ENCODE results near the gene PCK2. TPM values are rescaled to one million over a fixed set of nuclear protein-coding genes. Genes with fewer than 3 reads are reported as not detected.
A peak's percentile ranks its signal among the peaks of the same experiment; 100 is the strongest.
"Not testable (repeated sequence)": the region's sequence is repeated elsewhere in the genome, so short reads cannot be mapped to it uniquely, and the experiment has no call there.

Gene PCK2
- polyA plus RNA-seq, 4 donors, result 197 to 870 (median 304) TPM

DNA sequence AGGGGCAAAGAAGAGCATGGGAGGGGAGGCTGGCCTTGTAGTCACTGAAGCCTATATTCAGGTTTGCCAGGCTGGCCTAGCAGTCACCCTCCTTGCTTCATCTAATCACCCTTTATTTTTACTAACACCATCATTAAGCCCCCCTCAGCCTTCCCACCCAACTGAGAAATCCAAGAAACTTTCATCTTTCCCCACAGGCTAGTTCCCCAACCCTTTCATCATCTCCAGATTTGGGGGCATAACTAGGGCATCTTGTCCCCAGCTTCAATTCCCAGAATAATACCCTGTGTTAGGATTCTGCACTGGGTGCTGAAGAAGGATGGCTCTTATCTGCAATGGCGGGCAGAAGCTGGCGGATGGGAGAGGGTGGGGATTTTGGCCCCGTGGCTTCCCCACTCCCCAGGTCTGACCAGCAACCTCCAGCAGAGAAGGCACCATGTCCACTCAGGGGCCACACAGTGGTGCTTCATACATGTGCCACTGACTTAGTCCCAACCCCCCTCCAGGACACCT, 6.9 kb downstream of the PCK2 start:
- peaks cover 0 to 3% of the 10 kb centered on the region in 2 donors for H3K9me3 ChIP-seq (ENCODE audit: control insufficient read depth in 2 of 2, insufficient read depth in 1 of 2, low read depth in 1 of 2, low read length in 1 of 2)
- peaks cover 0 to 21% (median 2%) of the 10 kb centered on the region in 3 donors for H3K4me1 ChIP-seq (ENCODE audit: control insufficient read depth in 3 of 3, insufficient read depth in 2 of 3, low read depth in 1 of 3, low read length in 2 of 3)
- no peaks in the 10 kb centered on the region for H3K27me3 ChIP-seq (ENCODE audit: control insufficient read depth in 3 of 3, insufficient read depth in 3 of 3, low read length in 3 of 3)
- FAIRE-seq, result no peak
- no peak overlapping the region for H3K27ac ChIP-seq (ENCODE audit: low read depth in 1 of 3, low read length in 2 of 3)
- H3K36me3 ChIP-seq (ENCODE audit: control insufficient read depth in 3 of 3, insufficient read depth in 2 of 3, low read depth in 1 of 3, low read length in 3 of 3), result peaks cover 9 to 87% (median 27%) of the 10 kb centered on the region in 3 donors
- DNase-seq, result no peak
- H3K4me3 ChIP-seq (ENCODE audit: low read depth in 1 of 3, low read length in 3 of 3), result no peak overlapping the region
- WGBS, 3 donors, result 83 to 94% (median 88%) methylated on average over 3 of the region's 3 CpGs

DNA sequence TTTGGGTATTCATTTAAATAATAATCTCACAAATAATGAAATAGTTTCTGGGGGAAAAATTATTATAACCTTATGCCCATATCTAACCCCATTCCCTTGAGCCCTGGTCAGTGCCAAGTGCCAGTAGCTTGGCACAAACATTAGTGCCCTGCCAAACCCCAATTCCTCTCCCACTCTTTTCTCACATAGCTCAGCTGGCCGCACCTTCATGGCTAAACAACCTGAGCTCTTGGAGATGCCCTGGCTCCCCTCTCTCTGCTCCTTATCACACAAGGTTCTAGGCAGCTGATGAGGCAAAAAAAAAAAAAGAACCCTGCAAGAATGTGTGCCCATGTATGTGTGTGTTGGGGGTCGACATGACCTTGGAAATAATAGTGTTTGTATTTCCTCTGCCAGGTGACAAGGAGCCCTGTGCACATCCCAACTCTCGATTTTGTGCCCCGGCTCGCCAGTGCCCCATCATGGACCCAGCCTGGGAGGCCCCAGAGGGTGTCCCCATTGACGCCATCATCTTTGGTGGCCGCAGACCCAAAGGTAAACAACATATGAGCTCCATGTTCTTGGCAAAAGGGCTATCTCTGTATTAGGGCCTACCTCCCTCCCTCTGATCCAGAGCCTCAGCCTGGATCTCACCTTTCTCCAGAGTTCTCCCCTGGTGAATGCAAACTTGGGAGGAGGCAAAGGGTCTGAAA, 8.4 kb downstream of the PCK2 start:
- H3K4me3 ChIP-seq (ENCODE audit: low read depth in 1 of 3, low read length in 3 of 3), result no peak overlapping the region
- DNase-seq (no peak), FAIRE-seq (no peak)
- no peak overlapping the region for H3K27ac ChIP-seq (ENCODE audit: low read depth in 1 of 3, low read length in 2 of 3)
- peaks cover 0 to 3% of the 10 kb centered on the region in 2 donors for H3K9me3 ChIP-seq (ENCODE audit: control insufficient read depth in 2 of 2, insufficient read depth in 1 of 2, low read depth in 1 of 2, low read length in 1 of 2)
- no peaks in the 10 kb centered on the region for H3K27me3 ChIP-seq (ENCODE audit: control insufficient read depth in 3 of 3, insufficient read depth in 3 of 3, low read length in 3 of 3)
- peaks cover 9 to 72% (median 23%) of the 10 kb centered on the region in 3 donors for H3K36me3 ChIP-seq (ENCODE audit: control insufficient read depth in 3 of 3, insufficient read depth in 2 of 3, low read depth in 1 of 3, low read length in 3 of 3)
- 92 to 97% (median 93%) methylated on average over 7 of the region's 7 CpGs for WGBS, 3 donors
- H3K4me1 ChIP-seq (ENCODE audit: control insufficient read depth in 3 of 3, insufficient read depth in 2 of 3, low read depth in 1 of 3, low read length in 2 of 3), result peaks cover 0 to 14% (median 2%) of the 10 kb centered on the region in 3 donors

DNA sequence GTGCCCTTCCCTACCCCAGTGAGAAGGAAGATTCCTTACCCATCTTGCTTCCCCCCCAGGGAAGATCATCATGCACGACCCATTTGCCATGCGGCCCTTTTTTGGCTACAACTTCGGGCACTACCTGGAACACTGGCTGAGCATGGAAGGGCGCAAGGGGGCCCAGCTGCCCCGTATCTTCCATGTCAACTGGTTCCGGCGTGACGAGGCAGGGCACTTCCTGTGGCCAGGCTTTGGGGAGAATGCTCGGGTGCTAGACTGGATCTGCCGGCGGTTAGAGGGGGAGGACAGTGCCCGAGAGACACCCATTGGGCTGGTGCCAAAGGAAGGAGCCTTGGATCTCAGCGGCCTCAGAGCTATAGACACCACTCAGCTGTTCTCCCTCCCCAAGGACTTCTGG, 9.3 kb downstream of the PCK2 start:
- peaks cover 0 to 3% of the 10 kb centered on the region in 2 donors for H3K9me3 ChIP-seq (ENCODE audit: control insufficient read depth in 2 of 2, insufficient read depth in 1 of 2, low read depth in 1 of 2, low read length in 1 of 2)
- DNase-seq, result no peak
- H3K4me3 ChIP-seq (ENCODE audit: low read depth in 1 of 3, low read length in 3 of 3), result no peak overlapping the region
- H3K27me3 ChIP-seq (ENCODE audit: control insufficient read depth in 3 of 3, insufficient read depth in 3 of 3, low read length in 3 of 3), result no peaks in the 10 kb centered on the region
- peaks cover 9 to 63% (median 20%) of the 10 kb centered on the region in 3 donors for H3K36me3 ChIP-seq (ENCODE audit: control insufficient read depth in 3 of 3, insufficient read depth in 2 of 3, low read depth in 1 of 3, low read length in 3 of 3)
- H3K4me1 ChIP-seq (ENCODE audit: control insufficient read depth in 3 of 3, insufficient read depth in 2 of 3, low read depth in 1 of 3, low read length in 2 of 3), result peaks cover 0 to 11% (median 0%) of the 10 kb centered on the region in 3 donors
- no peak for FAIRE-seq
- WGBS, 3 donors, result 92 to 95% (median 95%) methylated on average over 13 of the region's 13 CpGs
- H3K27ac ChIP-seq (ENCODE audit: low read depth in 1 of 3, low read length in 2 of 3), result no peak overlapping the region

DNA sequence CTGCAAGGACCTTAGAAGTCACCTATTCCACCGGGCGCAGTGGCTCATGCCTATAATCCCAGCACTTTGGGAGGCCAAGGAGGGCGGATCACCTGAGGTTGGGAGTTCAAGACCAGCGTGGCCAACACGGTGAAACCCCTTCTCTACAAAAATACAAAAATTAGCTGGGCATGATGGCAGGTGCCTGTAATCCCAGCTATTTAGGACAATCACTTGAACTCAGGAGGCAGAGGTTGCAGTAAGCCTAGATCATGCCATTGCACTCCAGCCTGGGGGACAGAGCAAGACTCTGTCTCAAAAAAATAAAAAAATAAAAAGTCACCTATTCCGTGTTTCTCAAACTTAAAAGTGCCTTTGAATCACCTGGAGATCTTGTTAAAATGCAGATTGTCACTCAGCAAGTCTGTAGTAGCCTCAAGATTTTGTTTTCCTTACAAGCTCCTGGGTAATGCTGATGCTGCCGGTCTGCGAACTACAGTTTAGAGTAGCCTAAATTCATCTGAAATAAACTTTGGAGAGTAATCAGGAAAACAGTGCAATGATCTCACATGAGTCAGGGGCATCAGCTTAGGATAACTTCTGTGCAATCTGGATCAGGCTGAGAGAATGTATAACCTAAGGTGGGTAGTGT, 11.6 kb downstream of the PCK2 start:
- peaks cover 4 to 41% (median 9%) of the 10 kb centered on the region in 3 donors for H3K36me3 ChIP-seq (ENCODE audit: control insufficient read depth in 3 of 3, insufficient read depth in 2 of 3, low read depth in 1 of 3, low read length in 3 of 3)
- H3K4me1 ChIP-seq (ENCODE audit: control insufficient read depth in 3 of 3, insufficient read depth in 2 of 3, low read depth in 1 of 3, low read length in 2 of 3), result peaks cover 0 to 13% (median 0%) of the 10 kb centered on the region in 3 donors
- not testable (repeated sequence) for H3K4me3 ChIP-seq (ENCODE audit: low read depth in 1 of 3, low read length in 3 of 3); FAIRE-seq; H3K9me3 ChIP-seq (ENCODE audit: control insufficient read depth in 2 of 2, insufficient read depth in 1 of 2, low read depth in 1 of 2, low read length in 1 of 2); H3K27me3 ChIP-seq (ENCODE audit: control insufficient read depth in 3 of 3, insufficient read depth in 3 of 3, low read length in 3 of 3); DNase-seq
- WGBS, 3 donors, result 90 to 93% (median 93%) methylated on average over 8 of the region's 8 CpGs
- H3K27ac ChIP-seq (ENCODE audit: low read depth in 1 of 3, low read length in 2 of 3), result peak overlapping the region in 1 of 3 donors; percentile 14

DNA sequence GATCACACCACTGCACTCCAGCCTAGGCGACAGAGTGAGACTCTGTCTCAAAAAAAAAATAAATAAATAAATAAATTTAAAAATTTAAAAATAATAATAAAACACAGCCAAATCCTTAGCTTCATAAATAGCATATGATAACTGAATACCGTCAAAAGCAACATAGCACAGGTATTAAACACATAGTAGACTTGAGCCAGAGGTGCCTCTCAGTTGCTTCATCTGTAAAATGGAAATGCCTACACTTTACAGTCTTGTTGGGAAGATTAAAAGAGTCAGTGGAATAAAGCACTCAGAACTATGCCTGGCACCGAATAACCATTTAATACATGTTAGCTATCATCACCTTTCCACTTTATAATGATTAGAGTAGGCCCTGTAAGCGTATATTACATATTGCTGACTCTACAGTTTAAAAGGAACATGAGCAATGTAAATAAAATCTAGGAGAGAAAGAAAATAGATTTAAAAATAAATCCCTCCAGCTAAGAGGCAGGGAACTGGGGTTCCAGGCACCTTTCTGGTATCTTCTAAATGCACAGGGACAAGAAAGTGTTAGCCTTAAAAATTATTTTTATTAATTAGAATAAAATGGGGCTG, 12.7 kb downstream of the PCK2 start:
- WGBS, 3 donors, result 79 to 90% (median 83%) methylated on average over 4 of the region's 4 CpGs
- no peak for FAIRE-seq
- Histone ChIP-seq H3K27me3 (ENCODE audit: control insufficient read depth in 3 of 3, insufficient read depth in 3 of 3, low read length in 3 of 3) (no peaks in the 10 kb centered on the region), H3K27ac (ENCODE audit: low read depth in 1 of 3, low read length in 2 of 3) (no peak overlapping the region), H3K9me3 (ENCODE audit: control insufficient read depth in 2 of 2, insufficient read depth in 1 of 2, low read depth in 1 of 2, low read length in 1 of 2) (peaks cover 0 to 3% of the 10 kb centered on the region in 2 donors), H3K4me3 (ENCODE audit: low read depth in 1 of 3, low read length in 3 of 3) (no peak overlapping the region), H3K4me1 (ENCODE audit: control insufficient read depth in 3 of 3, insufficient read depth in 2 of 3, low read depth in 1 of 3, low read length in 2 of 3) (peaks cover 0 to 19% (median 0%) of the 10 kb centered on the region in 3 donors), H3K36me3 (ENCODE audit: control insufficient read depth in 3 of 3, insufficient read depth in 2 of 3, low read depth in 1 of 3, low read length in 3 of 3) (peaks cover 0 to 31% (median 9%) of the 10 kb centered on the region in 3 donors)
- DNase-seq, result no peak

DNA sequence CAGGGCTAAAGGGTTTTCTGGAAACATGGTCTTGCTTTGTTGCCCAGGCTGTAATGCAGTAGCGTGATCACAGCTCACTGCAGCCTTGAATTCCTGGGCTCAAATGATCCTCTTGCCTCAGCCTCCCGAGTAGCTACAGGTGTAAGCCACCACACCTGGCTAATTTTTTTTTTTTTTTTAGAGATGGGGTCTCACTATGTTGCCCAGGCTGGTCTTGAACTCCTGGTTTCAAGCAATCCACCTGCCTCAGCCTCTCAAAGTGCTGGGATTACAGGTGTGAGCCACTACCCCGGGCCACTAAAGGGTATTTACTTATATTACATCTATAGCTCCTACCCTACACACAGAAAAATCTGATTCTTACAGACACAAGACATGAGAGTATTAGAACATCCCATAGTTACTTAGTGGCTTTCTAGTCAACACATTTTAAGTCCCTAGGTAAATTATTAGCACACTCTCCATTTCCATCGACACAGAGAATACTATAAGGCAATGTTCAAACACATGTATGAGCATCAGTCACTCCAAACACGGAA, 14.3 kb downstream of the PCK2 start:
- WGBS, 3 donors, result 37 to 49% (median 45%) methylated on average over 5 of the region's 5 CpGs
- Histone ChIP-seq H3K36me3 (ENCODE audit: control insufficient read depth in 3 of 3, insufficient read depth in 2 of 3, low read depth in 1 of 3, low read length in 3 of 3) (peaks cover 0 to 16% (median under 1%) of the 10 kb centered on the region in 3 donors), H3K4me1 (ENCODE audit: control insufficient read depth in 3 of 3, insufficient read depth in 2 of 3, low read depth in 1 of 3, low read length in 2 of 3) (peaks cover 0 to 21% (median 0%) of the 10 kb centered on the region in 3 donors), H3K9me3 (ENCODE audit: control insufficient read depth in 2 of 2, insufficient read depth in 1 of 2, low read depth in 1 of 2, low read length in 1 of 2) (peaks cover 0 to 3% of the 10 kb centered on the region in 2 donors), H3K27ac (ENCODE audit: low read depth in 1 of 3, low read length in 2 of 3) (peak overlapping the region in 2 of 3 donors; percentile 9 to 41), H3K27me3 (ENCODE audit: control insufficient read depth in 3 of 3, insufficient read depth in 3 of 3, low read length in 3 of 3) (no peaks in the 10 kb centered on the region), H3K4me3 (ENCODE audit: low read depth in 1 of 3, low read length in 3 of 3) (no peak overlapping the region)
- no peak for FAIRE-seq
- no peak for DNase-seq

DNA sequence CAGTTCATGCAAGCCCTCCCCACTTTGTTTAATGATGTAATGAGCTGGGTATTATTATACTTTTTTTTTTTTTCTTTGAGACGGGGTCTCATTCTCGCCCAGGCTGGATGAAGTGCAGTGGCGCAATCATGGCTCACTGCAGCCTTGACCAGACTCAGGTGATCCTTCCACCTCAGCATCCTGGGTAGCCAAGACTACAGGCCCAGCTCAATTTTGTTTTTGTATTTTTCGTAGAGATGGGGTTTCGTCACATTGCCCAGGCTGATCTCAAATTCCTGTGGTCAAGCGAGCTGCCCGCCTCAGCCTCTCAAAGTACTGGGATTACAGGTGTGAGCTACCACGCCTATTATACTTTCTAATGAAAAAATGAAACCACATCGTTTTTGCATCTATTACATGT, 15.9 kb downstream of the PCK2 start:
- Histone ChIP-seq H3K4me3 (ENCODE audit: low read depth in 1 of 3, low read length in 3 of 3) (no peak overlapping the region), H3K27ac (ENCODE audit: low read depth in 1 of 3, low read length in 2 of 3) (peak overlapping the region in 2 of 3 donors; percentile 8 to 76), H3K4me1 (ENCODE audit: control insufficient read depth in 3 of 3, insufficient read depth in 2 of 3, low read depth in 1 of 3, low read length in 2 of 3) (peaks cover 0 to 24% (median 0%) of the 10 kb centered on the region in 3 donors), H3K9me3 (ENCODE audit: control insufficient read depth in 2 of 2, insufficient read depth in 1 of 2, low read depth in 1 of 2, low read length in 1 of 2) (no peaks in the 10 kb centered on the region), H3K27me3 (ENCODE audit: control insufficient read depth in 3 of 3, insufficient read depth in 3 of 3, low read length in 3 of 3) (no peaks in the 10 kb centered on the region), H3K36me3 (ENCODE audit: control insufficient read depth in 3 of 3, insufficient read depth in 2 of 3, low read depth in 1 of 3, low read length in 3 of 3) (peaks cover 0 to 2% (median 0%) of the 10 kb centered on the region in 3 donors)
- WGBS, 3 donors, result 55 to 72% (median 61%) methylated on average over 9 of the region's 9 CpGs
- DNase-seq (no peak), FAIRE-seq (no peak)

DNA sequence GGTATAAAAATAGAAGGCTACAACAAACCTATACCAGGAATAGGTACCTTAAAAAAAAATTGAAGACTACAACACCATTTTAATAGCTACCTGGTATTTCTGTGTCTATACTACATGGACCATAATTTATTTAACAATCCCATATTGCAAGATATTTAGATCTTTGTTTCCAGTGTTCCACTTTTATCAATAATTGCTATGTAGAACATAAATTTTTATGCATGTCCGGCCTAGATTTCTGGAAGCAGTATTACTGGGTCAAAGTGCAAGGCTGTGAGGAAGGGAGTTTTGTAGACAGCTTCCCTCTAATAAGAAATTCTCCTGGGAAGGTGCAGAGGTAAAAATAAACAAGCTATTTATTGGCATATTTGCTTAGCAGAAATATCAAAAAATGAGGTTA, 16.4 kb downstream of the PCK2 start:
- no peaks in the 10 kb centered on the region for H3K27me3 ChIP-seq (ENCODE audit: control insufficient read depth in 3 of 3, insufficient read depth in 3 of 3, low read length in 3 of 3)
- peaks cover 0 to 24% (median under 1%) of the 10 kb centered on the region in 3 donors for H3K4me1 ChIP-seq (ENCODE audit: control insufficient read depth in 3 of 3, insufficient read depth in 2 of 3, low read depth in 1 of 3, low read length in 2 of 3)
- peak overlapping the region in 1 of 3 donors; percentile 76 for H3K27ac ChIP-seq (ENCODE audit: low read depth in 1 of 3, low read length in 2 of 3)
- no peak for FAIRE-seq
- H3K9me3 ChIP-seq (ENCODE audit: control insufficient read depth in 2 of 2, insufficient read depth in 1 of 2, low read depth in 1 of 2, low read length in 1 of 2), result no peaks in the 10 kb centered on the region
- WGBS, 3 donors, result 18 to 51% (median 37%) methylated on average over 1 of the region's 1 CpG
- H3K4me3 ChIP-seq (ENCODE audit: low read depth in 1 of 3, low read length in 3 of 3), result no peak overlapping the region
- DNase-seq, result peak; percentile 53 to 63
- H3K36me3 ChIP-seq (ENCODE audit: control insufficient read depth in 3 of 3, insufficient read depth in 2 of 3, low read depth in 1 of 3, low read length in 3 of 3), result no peaks in the 10 kb centered on the region
